MM.1S (cell line): ENCODE measurements around the gene C1orf21.

Experiments used
- CTCF ChIP-seq: fragments of 300-600 bp; sonication (generic); IDR thresholded peaks from 2 replicates; pipeline ENCODE4 v1.5.1; 2016; ENCODE audit warnings: antibody characterized with exemption, low read length, mixed read lengths
- EZH2 ChIP-seq: fragments of 300-600 bp; sonication (generic); optimal IDR thresholded peaks from 2 replicates; pipeline ENCODE3; 2017; ENCODE audit warnings: low read depth, mild to moderate bottlenecking, antibody characterized with exemption, low read length, mixed read lengths
- EZH2phosphoT487 ChIP-seq: fragments of 300-600 bp; sonication (generic); IDR thresholded peaks from 2 replicates; pipeline ENCODE4 v1.6.1; 2018; ENCODE audit warnings: antibody characterized with exemption, low read length

DNA sequence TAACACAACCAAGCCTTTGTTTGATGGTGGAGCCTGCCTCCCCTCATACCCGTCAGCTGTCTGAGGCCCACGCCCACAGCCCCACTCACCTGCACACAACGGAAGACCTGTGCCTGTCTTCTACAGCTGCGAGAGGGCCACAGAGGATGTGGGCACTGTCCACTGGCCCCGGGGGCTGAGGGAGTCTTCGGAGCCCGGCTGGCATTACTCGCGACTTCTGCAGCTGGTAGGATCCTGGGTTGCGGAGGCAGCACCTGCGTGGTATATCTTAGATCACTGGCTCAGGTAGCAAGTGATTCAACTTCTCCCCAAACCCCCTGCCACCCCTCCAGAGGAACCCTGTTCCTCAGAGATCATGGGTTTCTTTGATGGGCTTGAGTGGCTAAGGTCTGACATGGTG lies 257.9 kb downstream of the C1orf21 start:
- TF ChIP-seq CTCF = no peak
- no peak for TF ChIP-seq EZH2phosphoT487
- TF ChIP-seq EZH2 = no peak
